PC-9 (cell line): ENCODE results near the gene GSE1. TPM values are rescaled to one million over a fixed set of nuclear protein-coding genes. Genes with fewer than 3 reads are reported as not detected.

ENCODE experiments used
- BruUV-seq: library from RNA; stranded (reverse); fragments of 400-500 nt; replicated peaks from 2 replicates; lab custom pipeline; 2021; lab: Mats Ljungman, UMichigan
- CTCF ChIA-PET: fragments of 300-600 bp; sonication (Branson Sonifier 250); formaldehyde crosslinking; loops from one replicate; lab custom pipeline; 2022; ENCODE audit warnings: antibody characterized with exemption; lab: Charles Lee
- POLR2A ChIA-PET: fragments of 300-600 bp; sonication (Branson Sonifier 250); formaldehyde crosslinking; loops from one replicate; lab custom pipeline; 2022; ENCODE audit warnings: antibody characterized with exemption; ENCODE audit not compliant: unreplicated experiment; lab: Charles Lee
- DNase-seq, 2 experiments: peaks; one replicate each; pipeline versions ENCODE4 v3.0.0 to v3.0.0-alpha.2; 2015 to 2022; ENCODE audit warnings: mixed read lengths in 1 of 2
- H2AFZ ChIP-seq: fragments of 200-600 bp; sonication (generic); 2 replicates; pipeline ENCODE4 v1.8.1; 2017; ENCODE audit warnings: antibody characterized with exemption
- H3F3A ChIP-seq: fragments of 200-600 bp; sonication (generic); 2 replicates; pipeline ENCODE4 v1.8.1; 2017; ENCODE audit warnings: antibody characterized with exemption, mild to moderate bottlenecking, low read depth; ENCODE audit not compliant: insufficient read depth
- H3K27ac ChIP-seq: fragments of 200-600 bp; sonication (generic); 2 replicates; pipeline ENCODE4 v1.6.1; 2016; ENCODE audit warnings: mixed run types
- H3K27me3 ChIP-seq: fragments of 200-600 bp; sonication (generic); 2 replicates; pipeline ENCODE4 v1.6.1; 2016; ENCODE audit warnings: low read depth, mixed run types; ENCODE audit not compliant: insufficient read depth
- H3K36me3 ChIP-seq: fragments of 200-600 bp; sonication (generic); 2 replicates; pipeline ENCODE4 v1.6.1; 2016; ENCODE audit warnings: low read depth, mixed run types
- H3K4me1 ChIP-seq: fragments of 200-600 bp; sonication (generic); replicated peaks from 2 replicates; pipeline ENCODE4 v1.6.1; 2016; ENCODE audit warnings: mixed run types; ENCODE audit not compliant: insufficient read depth
- H3K4me2 ChIP-seq: fragments of 200-600 bp; sonication (generic); 2 replicates; pipeline ENCODE4 v1.6.1; 2017; ENCODE audit warnings: mixed run types
- H3K4me3 ChIP-seq: fragments of 200-600 bp; sonication (generic); 2 replicates; pipeline ENCODE4 v1.6.1; 2016; ENCODE audit warnings: mixed run types
- H3K79me2 ChIP-seq: fragments of 200-600 bp; sonication (generic); 2 replicates; pipeline ENCODE4 v1.6.1; 2017; ENCODE audit warnings: low read depth, mixed run types
- H3K9me2 ChIP-seq: fragments of 200-600 bp; sonication (generic); 2 replicates; pipeline ENCODE4 v1.8.1; 2017; ENCODE audit warnings: mild to moderate bottlenecking; ENCODE audit not compliant: insufficient read depth
- H3K9me3 ChIP-seq: fragments of 200-600 bp; sonication (generic); 2 replicates; pipeline ENCODE4 v1.8.1; 2016; ENCODE audit warnings: low read depth; ENCODE audit not compliant: insufficient read depth
- H4K20me1 ChIP-seq: fragments of 200-600 bp; sonication (generic); 2 replicates; pipeline ENCODE4 v1.8.1; 2017; ENCODE audit not compliant: insufficient read depth
- CTCF ChIP-seq: fragments of 200-600 bp; sonication (generic); conservative IDR thresholded peaks from 2 replicates; pipeline ENCODE4 v1.6.1; 2017; ENCODE audit warnings: mixed run types, antibody characterized with exemption, mild to moderate bottlenecking, moderate library complexity
- EZH2 ChIP-seq: fragments of 200-600 bp; sonication (generic); IDR thresholded peaks from 2 replicates; pipeline ENCODE4 v1.8.0; 2017; ENCODE audit warnings: antibody characterized with exemption, low read depth
- intact Hi-C: fragments of 100-400 bp; cut with micrococcal nuclease; formaldehyde crosslinking; loops from one replicate; pipeline ENCODE4 v1.10.0; 2022; ENCODE audit not compliant: unreplicated experiment
- total RNA-seq: library from RNA; stranded (reverse); gene quantifications from 2 replicates; pipeline ENCODE4 v1.2.3, GENCODE V29; 2021

Gene GSE1
- total RNA-seq, 1 experiment from 2014 or later: 83.5 TPM

- BruUV-seq: no TSS peak
Observed at GRCh38 chr16:85724126-85724879, 111.2 kb downstream of the GSE1 start.

GRCh38 chr16:85724936-85725335, 111.8 kb downstream of the GSE1 start:
- H3K36me3 ChIP-seq: no peaks in the 10 kb centered on the region
- no peak overlapping the region for H3K4me3 ChIP-seq
- peaks cover 11% of the 10 kb centered on the region; the same call in 1 of the 2 replicates for H4K20me1 ChIP-seq
- no peak for TF ChIP-seq EZH2
- ChIA-PET POLR2A (no interaction called here), CTCF (no interaction called here)
- DNase-seq: no peak
- H3K27me3 ChIP-seq: no peaks in the 10 kb centered on the region
- intact Hi-C loops: loop anchor here (10.0 kb wide), 1 partner anchor 50 kb away; no protein-coding TSS in a partner anchor
- H2AFZ ChIP-seq: no peak overlapping the region
- H3K9me3 ChIP-seq: no peaks in the 10 kb centered on the region
- no peaks in the 10 kb centered on the region for H3K79me2 ChIP-seq
- no peak overlapping the region for H3K27ac ChIP-seq
- H3K4me1 ChIP-seq: peaks cover 24% of the 10 kb centered on the region
- H3F3A ChIP-seq: peaks cover 15% of the 10 kb centered on the region; the same call in 1 of the 2 replicates
- H3K9me2 ChIP-seq: no peaks in the 10 kb centered on the region
- no peak overlapping the region for H3K4me2 ChIP-seq
- BruUV-seq: no TSS peak

More at GRCh38 chr16:85724126-85724879, 111.2 kb downstream of the GSE1 start:
- Histone ChIP-seq H3K4me1 (peaks cover 28% of the 10 kb centered on the region), H2AFZ (no peak overlapping the region), H3K27ac (no peak overlapping the region), H3K9me2 (no peaks in the 10 kb centered on the region), H3K79me2 (no peaks in the 10 kb centered on the region), H4K20me1 (peaks cover 11% of the 10 kb centered on the region; the same call in 1 of the 2 replicates), H3K27me3 (no peaks in the 10 kb centered on the region), H3F3A (peaks cover 17% of the 10 kb centered on the region; the same call in 1 of the 2 replicates), H3K36me3 (no peaks in the 10 kb centered on the region), H3K4me3 (no peak overlapping the region), H3K4me2 (no peak overlapping the region), H3K9me3 (no peaks in the 10 kb centered on the region)
- ChIA-PET CTCF (interaction anchor here (0.6 kb wide), 1 partner anchor 33 kb away, joined by 14 read pairs; no protein-coding TSS in a partner anchor), POLR2A (no interaction called here)
- no peak for DNase-seq
- no peak for TF ChIP-seq EZH2
- no peak for TF ChIP-seq CTCF
- intact Hi-C loops: loop anchor here (10.0 kb wide), 1 partner anchor 50 kb away; no protein-coding TSS in a partner anchor

Other genes starting within 250 kb of the GSE1 start
- gene GINS2, start 75.6 kb downstream of the GSE1 start, total RNA-seq: 18.4 and 20.2 TPM in 2 replicates
- 44.3 and 51.6 TPM in 2 replicates for gene C16orf74, start 137.8 kb downstream of the GSE1 start, total RNA-seq
- gene EMC8, start 186.2 kb downstream of the GSE1 start, total RNA-seq: 38.2 and 44.0 TPM in 2 replicates
- 468 and 545 TPM in 2 replicates for gene COX4I1, start 186.4 kb downstream of the GSE1 start, total RNA-seq